NCI-H748 (cell line): ENCODE measurements around the gene LSAMP.

ENCODE experiments used
- DNase-seq: peaks from one replicate; lab custom pipeline; 2025; ENCODE audit not compliant: unreplicated experiment; lab: John Stamatoyannopoulos, UW

Gene LSAMP

GRCh38 chr3:116065501-116065900, 379.8 kb downstream of the LSAMP start:
- no peak for DNase-seq

DNA sequence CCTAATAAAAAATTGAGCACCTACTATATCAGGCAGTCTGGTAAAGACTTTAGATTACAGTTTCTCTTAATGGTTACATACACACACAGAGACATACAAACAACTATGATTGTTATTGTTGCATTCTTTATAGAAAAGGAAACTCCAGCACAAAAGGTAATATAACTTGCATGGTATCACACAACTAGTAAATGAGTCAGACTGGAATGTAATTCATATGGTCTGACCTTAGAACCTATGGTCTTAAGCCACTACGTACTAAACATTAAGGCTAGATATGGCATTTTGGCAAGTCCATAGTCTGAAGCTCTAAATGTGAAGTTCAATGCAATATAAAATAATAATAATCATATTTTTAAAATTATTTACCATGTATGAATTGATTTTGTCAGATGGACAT, 380.6 kb downstream of the LSAMP start:
- no peak for DNase-seq

GRCh38 chr3:116059421-116060096, 385.7 kb downstream of the LSAMP start:
- DNase-seq: peak; percentile 1

DNA sequence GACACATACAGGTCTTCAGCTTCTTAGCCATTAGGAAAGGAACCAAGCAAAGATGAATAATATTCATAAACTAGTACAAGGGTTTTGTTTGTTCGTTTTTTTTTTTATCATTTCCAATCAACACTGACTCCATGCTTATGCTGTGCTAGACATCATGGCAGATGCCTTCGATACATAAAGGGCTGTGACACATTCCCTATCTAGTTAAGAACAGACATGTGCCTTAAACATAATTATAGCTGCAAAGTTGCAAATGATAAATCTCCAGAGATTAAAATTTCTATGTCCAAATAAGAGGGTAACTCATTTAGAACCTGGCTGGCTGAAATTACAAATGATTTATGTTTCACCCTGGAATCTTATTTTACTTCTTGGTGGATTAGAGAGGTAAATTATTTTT, 386.4 kb downstream of the LSAMP start:
- no peak for DNase-seq

- no peak for DNase-seq
Measured at GRCh38 chr3:116057400-116058006, 387.8 kb downstream of the LSAMP start.

- DNase-seq: no peak
Measured at GRCh38 chr3:116056280-116056679, 389.0 kb downstream of the LSAMP start.

- DNase-seq: no peak
Measured at GRCh38 chr3:116053017-116053416, 392.3 kb downstream of the LSAMP start.

DNA sequence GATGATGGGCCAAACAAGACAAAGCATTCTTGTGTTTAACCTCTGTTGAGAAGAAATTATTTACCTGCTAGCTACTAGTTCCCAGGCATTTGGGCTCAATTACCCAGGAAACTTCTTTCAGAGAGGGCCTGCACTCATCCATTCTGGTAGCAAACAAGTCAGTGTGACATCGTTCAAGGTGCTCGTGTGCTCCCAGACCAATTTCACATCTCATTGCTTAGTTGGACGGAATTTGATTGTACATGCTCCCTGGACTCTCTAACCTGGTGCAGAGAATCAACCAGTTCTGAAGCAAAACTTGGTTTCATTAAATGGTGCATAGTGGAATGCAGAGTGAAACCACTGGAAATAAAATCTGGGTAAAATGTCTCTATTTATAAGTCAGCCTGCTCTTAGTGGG, 392.7 kb downstream of the LSAMP start:
- no peak for DNase-seq

DNA sequence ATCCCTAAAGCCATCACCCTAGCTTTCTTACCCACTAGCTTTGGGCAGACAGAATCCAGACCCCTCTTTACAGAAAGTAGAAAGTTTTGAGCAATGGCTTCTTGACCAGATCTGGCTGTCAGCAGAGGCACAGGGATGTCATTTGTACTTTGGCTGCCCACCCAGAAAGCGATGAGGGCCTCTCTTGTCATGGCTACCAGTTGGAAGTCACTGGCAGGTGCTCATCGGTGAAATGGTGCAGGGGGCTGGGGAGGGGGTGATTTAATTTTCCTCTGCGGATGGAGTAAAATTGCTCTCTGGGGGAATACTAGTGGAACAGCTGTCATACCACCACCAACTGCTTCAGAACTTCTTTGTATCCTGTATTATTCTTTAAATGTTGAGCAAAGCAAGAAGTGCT, 393.7 kb downstream of the LSAMP start:
- DNase-seq: no peak

DNA sequence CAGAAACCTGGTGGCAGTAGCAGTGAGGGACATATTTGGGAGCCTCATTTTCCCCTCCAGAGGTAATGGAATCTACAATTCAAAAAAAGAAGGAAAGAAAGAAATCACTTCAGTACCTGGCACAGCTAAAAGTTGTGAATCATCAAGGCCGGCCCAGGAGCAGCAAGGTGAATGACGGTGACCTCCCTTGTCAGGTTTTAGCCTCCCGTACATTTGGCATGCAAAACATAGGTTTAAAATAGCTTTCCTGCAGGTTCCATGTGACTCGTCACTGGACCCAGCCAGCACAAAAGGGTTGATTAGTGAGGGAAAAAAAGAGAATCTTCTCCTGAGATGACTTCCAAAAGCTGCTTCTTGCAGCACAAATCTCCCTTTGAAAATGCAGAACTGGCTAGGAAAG, 394.2 kb downstream of the LSAMP start:
- no peak for DNase-seq

- no peak for DNase-seq
Measured at GRCh38 chr3:116050311-116050915, 394.9 kb downstream of the LSAMP start.

- DNase-seq: no peak
Measured at GRCh38 chr3:116048991-116049390, 396.3 kb downstream of the LSAMP start.

- no peak for DNase-seq
Measured at GRCh38 chr3:116046350-116046749, 398.9 kb downstream of the LSAMP start.

- DNase-seq: no peak
Measured at GRCh38 chr3:116045314-116045713, 400.0 kb downstream of the LSAMP start.

DNA sequence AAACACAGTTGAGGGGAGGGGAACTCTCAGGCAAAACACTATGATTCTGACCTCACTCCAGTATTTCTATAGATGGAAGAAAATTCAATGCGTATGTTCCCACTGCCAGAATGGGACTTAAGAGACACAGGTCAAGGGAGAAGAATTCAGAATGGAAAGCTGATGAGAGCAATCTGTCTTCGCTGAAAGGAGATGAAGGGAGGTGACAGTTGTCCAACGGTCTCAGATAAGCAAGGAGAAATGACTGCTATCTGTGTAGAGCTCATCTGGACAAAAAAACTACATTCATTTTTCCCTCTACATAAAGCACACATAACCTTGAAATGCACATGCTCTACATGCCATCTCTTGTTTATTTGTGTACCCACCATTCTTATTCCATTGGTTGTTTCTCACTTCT, 405.1 kb downstream of the LSAMP start:
- no peak for DNase-seq

- no peak for DNase-seq
Measured at GRCh38 chr3:116039651-116039985, 405.7 kb downstream of the LSAMP start.

- no peak for DNase-seq
Measured at GRCh38 chr3:116038968-116039650, 406.2 kb downstream of the LSAMP start.

GRCh38 chr3:116037954-116038911, 407.1 kb downstream of the LSAMP start:
- DNase-seq: no peak

- DNase-seq: no peak
Measured at GRCh38 chr3:116035429-116035828, 409.9 kb downstream of the LSAMP start.

DNA sequence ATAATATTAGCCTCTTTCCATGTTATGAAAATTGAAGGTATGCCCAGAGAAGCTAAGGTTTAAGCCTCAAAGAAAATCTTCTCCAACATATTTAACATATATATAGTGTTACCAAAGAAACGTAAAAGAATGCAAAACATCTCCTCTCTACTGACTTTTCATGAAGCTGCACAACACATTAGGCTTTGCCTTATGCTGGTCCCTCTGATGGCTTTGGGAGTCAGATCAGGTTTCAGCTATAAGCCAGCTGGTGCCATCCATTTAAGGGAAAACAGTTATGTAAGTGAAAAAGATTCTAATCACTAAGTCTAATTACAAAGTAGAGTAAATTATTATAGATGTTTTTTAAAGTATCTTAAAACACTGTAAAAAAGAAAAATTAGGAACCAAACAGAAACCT, 410.5 kb downstream of the LSAMP start:
- DNase-seq: peak; percentile 36

DNA sequence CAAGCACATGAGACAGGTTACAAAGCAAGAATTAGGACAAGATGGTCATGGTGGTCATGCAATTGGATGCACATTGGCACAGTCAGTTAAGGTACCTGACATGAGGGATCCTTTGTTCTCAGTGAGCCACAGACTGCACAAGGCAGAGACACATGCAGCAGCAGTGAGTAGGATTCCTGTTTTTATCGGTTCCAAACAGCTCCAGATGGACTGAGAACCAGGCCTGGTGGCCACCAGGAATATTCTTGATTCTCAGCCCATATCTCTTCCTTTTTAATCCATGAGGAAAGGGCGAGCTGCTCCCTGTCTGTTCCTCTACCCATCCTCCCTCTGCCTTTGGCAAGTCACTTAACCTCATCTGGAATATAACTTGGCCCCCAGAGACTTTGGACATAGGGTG, 411.2 kb downstream of the LSAMP start:
- DNase-seq: no peak
